ENCODE data around the gene SMOC2.

DNA sequence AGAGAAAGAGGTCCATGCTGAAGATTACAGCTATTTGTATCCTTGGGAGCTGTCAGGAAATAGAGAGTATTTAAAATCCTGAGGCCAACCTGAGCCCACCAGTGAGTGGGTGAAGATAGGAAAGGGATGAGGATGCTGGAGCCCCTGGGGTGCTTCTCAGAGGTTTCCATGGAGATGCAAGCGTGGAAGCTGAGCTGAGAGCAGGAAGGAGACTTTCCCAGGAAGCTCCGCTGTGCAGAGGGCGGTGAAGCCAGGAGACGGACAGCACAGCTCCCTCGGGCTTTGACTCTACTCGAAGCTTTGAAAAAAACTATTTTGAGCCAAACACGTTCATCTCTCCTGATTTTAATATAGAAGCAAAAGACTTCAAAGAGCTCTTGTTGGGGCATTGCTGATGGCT is 222.1 kb downstream of the SMOC2 start:
- TF ChIP-seq SMC3 (IDR thresholded peaks at IDR 0.05; ENCODE audit: low read depth, low read length) (no peak), FOS (IDR thresholded peaks at IDR 0.05; ENCODE audit: low read depth, low read length) (no peak), POLR2A (IDR thresholded peaks at IDR 0.05; ENCODE audit: low read depth, low read length) (no peak), CEBPB (IDR thresholded peaks at IDR 0.05; ENCODE audit: low read depth, low read length) (no peak), BHLHE40 (IDR thresholded peaks at IDR 0.05; ENCODE audit: low read depth, low read length) (no peak), RFX5 (IDR thresholded peaks at IDR 0.05; ENCODE audit: low read depth, low read length) (no peak), MAFK (IDR thresholded peaks at IDR 0.05; ENCODE audit: low read depth, low read length) (no peak)
- TF ChIP-seq, protein P1, sequence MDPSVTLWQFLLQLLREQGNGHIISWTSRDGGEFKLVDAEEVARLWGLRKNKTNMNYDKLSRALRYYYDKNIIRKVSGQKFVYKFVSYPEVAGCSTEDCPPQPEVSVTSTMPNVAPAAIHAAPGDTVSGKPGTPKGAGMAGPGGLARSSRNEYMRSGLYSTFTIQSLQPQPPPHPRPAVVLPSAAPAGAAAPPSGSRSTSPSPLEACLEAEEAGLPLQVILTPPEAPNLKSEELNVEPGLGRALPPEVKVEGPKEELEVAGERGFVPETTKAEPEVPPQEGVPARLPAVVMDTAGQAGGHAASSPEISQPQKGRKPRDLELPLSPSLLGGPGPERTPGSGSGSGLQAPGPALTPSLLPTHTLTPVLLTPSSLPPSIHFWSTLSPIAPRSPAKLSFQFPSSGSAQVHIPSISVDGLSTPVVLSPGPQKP (IDR thresholded peaks at IDR 0.05; ENCODE audit: borderline replicate concordance, low read depth, low read length): no peak
- TF ChIP-seq, protein P2, sequence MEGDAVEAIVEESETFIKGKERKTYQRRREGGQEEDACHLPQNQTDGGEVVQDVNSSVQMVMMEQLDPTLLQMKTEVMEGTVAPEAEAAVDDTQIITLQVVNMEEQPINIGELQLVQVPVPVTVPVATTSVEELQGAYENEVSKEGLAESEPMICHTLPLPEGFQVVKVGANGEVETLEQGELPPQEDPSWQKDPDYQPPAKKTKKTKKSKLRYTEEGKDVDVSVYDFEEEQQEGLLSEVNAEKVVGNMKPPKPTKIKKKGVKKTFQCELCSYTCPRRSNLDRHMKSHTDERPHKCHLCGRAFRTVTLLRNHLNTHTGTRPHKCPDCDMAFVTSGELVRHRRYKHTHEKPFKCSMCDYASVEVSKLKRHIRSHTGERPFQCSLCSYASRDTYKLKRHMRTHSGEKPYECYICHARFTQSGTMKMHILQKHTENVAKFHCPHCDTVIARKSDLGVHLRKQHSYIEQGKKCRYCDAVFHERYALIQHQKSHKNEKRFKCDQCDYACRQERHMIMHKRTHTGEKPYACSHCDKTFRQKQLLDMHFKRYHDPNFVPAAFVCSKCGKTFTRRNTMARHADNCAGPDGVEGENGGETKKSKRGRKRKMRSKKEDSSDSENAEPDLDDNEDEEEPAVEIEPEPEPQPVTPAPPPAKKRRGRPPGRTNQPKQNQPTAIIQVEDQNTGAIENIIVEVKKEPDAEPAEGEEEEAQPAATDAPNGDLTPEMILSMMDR (conservative IDR thresholded peaks at IDR 0.05; ENCODE audit: low read depth, low read length): no peak
- TF ChIP-seq, protein P3, sequence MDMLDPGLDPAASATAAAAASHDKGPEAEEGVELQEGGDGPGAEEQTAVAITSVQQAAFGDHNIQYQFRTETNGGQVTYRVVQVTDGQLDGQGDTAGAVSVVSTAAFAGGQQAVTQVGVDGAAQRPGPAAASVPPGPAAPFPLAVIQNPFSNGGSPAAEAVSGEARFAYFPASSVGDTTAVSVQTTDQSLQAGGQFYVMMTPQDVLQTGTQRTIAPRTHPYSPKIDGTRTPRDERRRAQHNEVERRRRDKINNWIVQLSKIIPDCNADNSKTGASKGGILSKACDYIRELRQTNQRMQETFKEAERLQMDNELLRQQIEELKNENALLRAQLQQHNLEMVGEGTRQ (IDR thresholded peaks at IDR 0.05; ENCODE audit: low read depth, low read length): no peak

All from IMR-90 (cell line).